Chondrocyte (in vitro differentiated cells): ENCODE results near the gene NENF. TPM values are rescaled to one million over a fixed set of nuclear protein-coding genes. Genes with fewer than 3 reads are reported as not detected.
A peak's percentile ranks its signal among the peaks of the same experiment; 100 is the strongest.

Experiments
- DNase-seq: peaks from one replicate; pipeline ENCODE4 v3.0.0; 2021; ENCODE audit warnings: mixed read lengths, low spot score
- H3K27ac Mint-ChIP-seq: one replicate; pipeline ENCODE4 v1.8.0; 2021; ENCODE audit warnings: mild to moderate bottlenecking, moderate library complexity, mixed read lengths; ENCODE audit not compliant: unreplicated experiment
- H3K27me3 Mint-ChIP-seq: 2 replicates; pipeline ENCODE4 v1.8.0; 2021; ENCODE audit warnings: low read depth, mixed read lengths
- H3K36me3 Mint-ChIP-seq: 2 replicates; pipeline ENCODE4 v1.8.0; 2021; ENCODE audit warnings: low read depth, mixed read lengths
- H3K4me1 Mint-ChIP-seq: 2 replicates; pipeline ENCODE4 v1.8.0; 2021; ENCODE audit warnings: low read depth, mild to moderate bottlenecking, mixed read lengths
- H3K4me3 Mint-ChIP-seq: one replicate; pipeline ENCODE4 v1.8.0; 2021; ENCODE audit warnings: mild to moderate bottlenecking, moderate library complexity, mixed read lengths; ENCODE audit not compliant: unreplicated experiment
- H3K9me3 Mint-ChIP-seq: 2 replicates; pipeline ENCODE4 v1.8.0; 2021; ENCODE audit warnings: low read depth, mixed read lengths
- CTCF ChIP-seq: fragments of 200-600 bp; sonication (generic); IDR thresholded peaks from 2 replicates; pipeline ENCODE4 v1.5.0; 2021; ENCODE audit warnings: antibody characterized with exemption, mild to moderate bottlenecking, moderate library complexity
- total RNA-seq: library from RNA; stranded (reverse); gene quantifications from 3 replicates; pipeline ENCODE4 v1.2.1, GENCODE V29; 2021

NENF gene
- total RNA-seq, 1 donor from 2014 or later: 48.6 TPM

GRCh38 chr1:212487774-212488435, 55.2 kb downstream of the NENF start:
- DNase-seq: no peak
- no peaks in the 10 kb centered on the region for H3K36me3 Mint-ChIP-seq
- no peak for TF ChIP-seq CTCF
- peak overlapping the region; percentile 79 for H3K27ac Mint-ChIP-seq
- H3K4me1 Mint-ChIP-seq: peaks cover 61% of the 10 kb centered on the region
- no peaks in the 10 kb centered on the region for H3K9me3 Mint-ChIP-seq
- H3K4me3 Mint-ChIP-seq: no peak overlapping the region
- H3K27me3 Mint-ChIP-seq: no peaks in the 10 kb centered on the region

DNA sequence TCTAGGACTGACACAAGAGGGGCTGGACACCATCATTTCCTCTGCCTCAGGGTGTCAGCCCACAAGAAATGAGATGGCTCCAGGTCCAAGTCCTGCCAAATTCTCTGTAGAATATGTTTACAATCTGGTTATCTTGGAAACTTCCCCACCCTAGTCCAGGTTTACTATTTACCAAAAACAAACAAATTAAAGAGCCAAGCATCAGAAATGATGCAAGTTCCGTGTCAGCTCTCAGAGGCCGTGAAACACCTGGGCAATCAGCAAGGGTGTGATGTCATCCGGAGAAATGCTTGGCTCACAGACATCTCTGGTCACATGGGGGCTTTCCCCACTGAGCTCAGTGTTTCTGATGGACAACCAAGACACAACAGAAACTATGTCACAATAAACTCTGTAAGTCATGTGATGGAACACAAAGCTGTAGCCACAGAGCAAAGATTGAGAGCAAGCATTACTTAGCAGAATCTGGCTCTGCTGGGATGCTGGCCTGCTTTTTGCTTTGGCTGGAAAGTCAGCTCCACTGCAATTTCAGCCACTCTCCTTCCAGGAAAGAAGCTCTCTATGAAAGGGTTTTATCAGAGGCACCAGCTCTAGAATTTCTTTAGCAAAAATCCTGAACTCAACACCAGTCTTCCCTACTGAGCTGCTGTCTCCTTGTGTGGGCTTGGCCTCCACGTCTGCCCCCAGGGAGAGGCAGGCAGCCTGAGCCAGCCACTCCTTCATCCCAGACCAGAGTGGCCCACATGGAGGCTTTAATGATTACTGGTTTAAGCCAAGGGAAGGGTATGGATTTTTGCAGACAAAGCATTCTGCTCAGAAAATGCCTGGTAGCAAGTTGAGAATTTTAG, 55.9 kb downstream of the NENF start:
- Mint-ChIP-seq H3K27me3 (no peaks in the 10 kb centered on the region), H3K4me1 (peaks cover 56% of the 10 kb centered on the region), H3K36me3 (no peaks in the 10 kb centered on the region), H3K27ac (peak overlapping the region; percentile 79), H3K4me3 (no peak overlapping the region), H3K9me3 (no peaks in the 10 kb centered on the region)
- DNase-seq: no peak
- no peak for TF ChIP-seq CTCF

DNA sequence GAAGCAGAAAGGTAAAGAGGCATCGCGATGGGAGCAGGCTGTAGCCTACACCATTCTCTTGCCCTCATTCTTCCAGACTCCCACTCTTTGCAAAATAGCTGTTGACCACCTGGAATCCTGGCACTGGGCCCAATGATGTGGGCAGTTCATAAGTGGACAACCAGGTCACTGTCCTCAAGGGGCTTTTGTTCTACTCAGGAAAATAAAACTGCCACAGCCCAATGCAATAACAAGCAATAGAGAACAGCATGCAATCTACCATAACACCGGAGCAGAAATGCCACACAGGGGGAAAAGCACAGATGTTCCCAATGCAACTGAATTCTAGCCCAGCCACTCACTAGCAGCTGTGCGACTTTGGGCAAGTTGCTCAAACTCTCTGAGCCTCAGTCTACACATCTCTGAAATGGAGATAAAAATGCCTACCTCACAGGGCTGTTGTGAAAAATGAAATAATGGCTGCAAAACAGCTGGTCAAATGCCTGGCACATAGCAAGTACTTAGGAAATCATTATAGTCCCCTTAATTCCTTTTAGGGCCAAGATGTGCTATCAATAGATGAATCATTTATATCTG, 56.7 kb downstream of the NENF start:
- Mint-ChIP-seq H3K27me3 (no peaks in the 10 kb centered on the region), H3K4me1 (peaks cover 53% of the 10 kb centered on the region), H3K4me3 (no peak overlapping the region), H3K9me3 (no peaks in the 10 kb centered on the region), H3K36me3 (no peaks in the 10 kb centered on the region), H3K27ac (peak overlapping the region; percentile 79)
- no peak for DNase-seq
- no peak for TF ChIP-seq CTCF

DNA sequence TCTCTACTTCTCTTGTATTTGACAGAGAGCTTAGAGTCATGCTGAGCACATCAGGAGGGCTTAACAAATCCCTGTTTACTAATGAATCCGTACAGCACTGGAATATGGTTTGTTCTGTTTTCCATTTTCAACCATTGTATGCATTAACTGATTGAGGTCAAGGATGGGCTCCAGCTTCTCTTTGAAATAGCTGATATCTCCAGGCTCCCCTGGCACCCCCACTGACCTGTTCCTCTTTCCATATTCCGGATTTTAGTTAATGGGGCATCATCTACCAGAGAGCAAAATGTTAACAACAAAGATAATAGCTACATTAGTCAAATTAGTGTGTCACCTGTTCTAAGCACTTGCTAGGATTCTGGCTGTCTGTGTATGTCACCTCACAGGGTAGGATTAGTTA, 57.6 kb downstream of the NENF start:
- H3K4me3 Mint-ChIP-seq: no peak overlapping the region
- H3K27me3 Mint-ChIP-seq: no peaks in the 10 kb centered on the region
- H3K36me3 Mint-ChIP-seq: no peaks in the 10 kb centered on the region
- peaks cover 46% of the 10 kb centered on the region for H3K4me1 Mint-ChIP-seq
- TF ChIP-seq CTCF: no peak
- H3K9me3 Mint-ChIP-seq: no peaks in the 10 kb centered on the region
- no peak for DNase-seq
- H3K27ac Mint-ChIP-seq: no peak overlapping the region

DNA sequence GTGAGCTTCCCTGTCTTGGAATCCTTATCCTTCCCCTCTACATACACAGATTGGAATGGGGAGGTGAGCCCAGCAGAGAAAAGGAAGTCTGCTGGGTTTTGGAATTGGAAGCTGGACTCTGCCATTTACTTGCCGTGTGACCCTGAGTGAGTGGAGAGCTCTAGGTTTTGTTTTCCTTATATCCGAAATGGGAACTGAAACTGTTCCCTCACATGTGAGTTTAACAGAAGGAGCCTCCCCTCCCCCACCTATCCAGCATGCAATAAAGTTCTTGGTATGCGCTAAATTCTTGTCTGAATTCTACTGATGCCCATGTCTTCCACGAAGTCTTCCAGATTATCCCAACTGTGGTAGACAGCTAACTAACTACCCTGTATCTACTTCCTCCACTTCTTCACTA, 58.7 kb downstream of the NENF start:
- no peak for TF ChIP-seq CTCF
- DNase-seq: no peak
- Mint-ChIP-seq H3K4me1 (peaks cover 34% of the 10 kb centered on the region), H3K36me3 (no peaks in the 10 kb centered on the region), H3K27ac (peak overlapping the region; percentile 45), H3K27me3 (peaks cover 3% of the 10 kb centered on the region), H3K9me3 (no peaks in the 10 kb centered on the region), H3K4me3 (no peak overlapping the region)
